ENCODE data around the gene NEIL1.
"Not testable (repeated sequence)": the region's sequence is repeated elsewhere in the genome, so short reads cannot be mapped to it uniquely, and the experiment has no call there.

Gene NEIL1

DNA sequence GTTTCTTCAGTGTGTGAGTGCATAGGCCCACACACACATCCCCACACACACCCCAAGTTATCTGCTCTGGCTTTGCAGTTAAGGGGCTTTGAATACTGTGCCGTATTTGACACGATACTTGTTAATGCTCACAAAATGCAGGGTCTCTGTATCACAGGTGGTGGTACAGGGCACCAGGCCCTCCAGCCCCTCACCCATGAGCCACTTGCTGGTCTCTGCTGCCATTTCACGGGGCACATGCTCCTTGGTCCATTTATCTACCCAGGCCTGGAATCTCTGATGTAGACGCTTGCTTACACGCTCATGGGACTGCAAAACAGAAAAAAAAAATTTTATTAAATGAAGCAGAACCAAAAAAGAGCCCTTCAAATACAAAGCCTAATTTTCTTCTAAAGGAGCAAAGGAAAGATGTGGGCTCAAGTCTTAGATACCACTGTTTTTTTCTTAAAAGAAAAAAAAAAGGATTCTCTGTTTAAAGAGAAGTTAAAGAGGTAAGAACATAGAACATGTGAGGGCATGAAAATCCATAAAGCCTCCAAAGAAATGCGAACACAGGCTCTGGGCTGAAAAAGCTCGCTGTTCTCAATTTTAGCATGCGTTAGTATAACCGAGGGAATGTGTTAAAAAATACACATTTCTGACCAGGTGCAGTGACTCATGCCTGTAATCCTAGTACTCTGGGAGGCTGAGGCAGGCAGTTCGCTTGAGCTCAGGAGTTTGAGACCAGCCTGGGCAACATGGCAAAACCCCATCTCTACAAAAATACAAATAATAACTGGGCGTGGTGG is 25.3 kb downstream of the NEIL1 start:
- DNase-seq (ENCODE audit: low read depth, low spot score) = no peak

DNA sequence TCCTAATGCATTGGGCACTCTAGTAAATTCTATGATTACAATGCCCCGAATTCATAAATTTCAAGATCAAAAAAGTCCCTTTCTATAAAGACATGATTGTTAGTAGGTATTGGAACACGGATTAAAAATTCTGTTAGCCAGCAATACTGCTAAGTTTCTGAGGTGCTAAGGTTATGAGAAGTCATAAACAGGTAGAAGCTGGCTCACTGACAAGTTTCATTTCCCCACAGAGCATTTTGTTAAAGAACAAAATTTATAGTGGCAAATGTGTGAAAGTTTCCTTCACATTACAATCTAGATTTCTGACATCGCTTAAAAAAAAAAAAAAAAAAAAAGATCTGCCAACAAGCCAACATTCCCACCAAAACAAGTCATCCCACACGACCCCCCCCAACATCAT is 33.9 kb downstream of the NEIL1 start:
- DNase-seq (ENCODE audit: low read depth, low spot score) = no peak

DNA sequence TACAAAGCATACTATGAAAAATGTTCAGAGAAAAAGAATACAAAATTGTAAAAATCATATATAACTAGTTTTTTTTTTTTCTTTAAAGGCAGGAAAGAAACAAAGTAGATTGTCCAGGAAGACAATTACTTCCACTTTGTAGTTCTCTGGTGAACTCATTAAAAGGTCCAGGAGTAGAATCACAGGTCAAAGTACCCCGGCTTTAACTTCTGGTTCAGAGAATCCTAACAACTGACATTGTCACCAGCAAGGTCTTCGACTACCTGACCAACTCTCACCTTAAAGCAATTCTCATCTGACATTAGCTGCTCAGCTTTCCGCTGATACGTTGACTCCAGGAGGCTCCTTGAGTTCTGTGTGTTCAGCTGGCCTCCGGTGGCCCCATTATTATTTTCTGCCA is 37.1 kb downstream of the NEIL1 start:
- DNase-seq (ENCODE audit: low read depth, low spot score) = not testable (repeated sequence)

DNA sequence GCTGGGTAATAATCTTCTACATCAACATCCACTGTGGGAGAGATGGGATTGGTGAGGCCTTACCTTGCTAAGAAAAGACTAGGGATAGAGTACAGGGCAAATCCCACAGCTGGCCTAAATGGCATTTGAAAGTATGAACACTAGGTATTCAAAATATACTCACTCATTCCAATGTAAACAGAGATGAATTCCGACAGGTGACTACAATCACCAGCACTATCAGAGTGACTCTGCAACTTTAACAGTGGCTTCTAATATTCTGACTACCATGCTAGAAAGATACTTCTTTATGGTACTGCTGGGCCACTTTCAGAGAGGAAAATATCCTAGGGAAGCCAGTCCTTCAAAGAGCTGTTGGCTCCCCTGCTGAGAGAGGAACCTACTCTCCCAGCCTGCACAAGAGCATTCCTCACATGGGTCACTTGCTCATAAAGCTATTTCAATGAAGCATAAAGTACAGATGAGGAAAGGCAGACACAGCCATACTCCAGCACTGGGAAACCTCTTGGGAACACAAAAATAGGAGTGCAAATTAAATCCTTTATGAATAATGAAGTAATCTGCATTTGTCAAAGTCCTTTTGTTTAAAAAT is 43.0 kb downstream of the NEIL1 start:
- DNase-seq (ENCODE audit: low read depth, low spot score) = no peak

DNA sequence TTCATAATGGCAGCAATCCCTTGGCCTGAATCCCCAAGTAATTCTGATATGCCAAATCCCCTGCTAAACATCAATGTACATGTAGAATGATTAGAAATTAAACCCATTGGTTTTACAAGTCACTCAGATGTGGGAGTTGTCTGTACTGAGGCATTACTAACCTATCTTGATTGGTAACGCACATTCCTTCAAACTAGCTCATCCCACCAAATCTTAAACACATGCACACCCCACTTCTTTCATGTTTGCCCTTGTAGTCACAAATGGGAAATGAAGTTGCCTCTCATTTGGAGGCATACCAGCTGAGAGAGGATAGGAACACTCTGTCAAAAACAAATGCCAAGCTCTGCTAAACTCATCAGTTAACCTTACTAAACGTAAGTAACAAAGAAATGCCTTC is 50.7 kb downstream of the NEIL1 start:
- no peak for DNase-seq (ENCODE audit: low read depth, low spot score)

DNA sequence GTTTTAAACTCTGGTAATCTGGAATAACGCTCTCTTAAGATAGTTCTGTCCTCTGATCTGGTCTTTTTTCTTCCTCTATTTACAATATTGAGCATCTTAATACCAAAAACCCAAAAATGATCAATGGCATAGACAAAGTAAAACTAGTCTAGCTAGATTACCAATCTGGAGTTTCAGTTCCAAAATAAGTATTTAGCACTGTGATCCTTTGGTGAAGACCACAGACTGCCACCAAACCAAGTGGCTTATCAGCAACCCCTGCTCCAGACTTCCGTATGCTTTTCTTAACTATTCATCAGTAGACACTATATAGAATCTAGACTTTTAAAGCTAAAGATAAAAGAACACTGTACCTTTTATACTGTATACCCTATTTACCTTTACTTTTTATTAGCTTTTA is 57.1 kb downstream of the NEIL1 start:
- DNase-seq (ENCODE audit: low read depth, low spot score) = no peak
